Lower lobe of right lung (tissue), 2 donors: ENCODE data around the gene MFRP. TPM values are rescaled to one million over a fixed set of nuclear protein-coding genes. Genes with fewer than 3 reads are reported as not detected.

Source experiments
- ATAC-seq, 2 donors: fragments of 200-7000 bp; cut with Tn5 transposase; one replicate each; pipeline ENCODE4 v1.9.1; 2020 to 2022; ENCODE audit warnings: mild to moderate bottlenecking in 2 of 2, moderate library complexity in 2 of 2
- DNase-seq: peaks from one replicate; pipeline ENCODE4 v3.0.0-alpha.2; 2020
- H3K27ac ChIP-seq: fragments of 200-600 bp; one replicate; pipeline ENCODE4 v1.8.0; 2022
- H3K27me3 ChIP-seq: fragments of 200-600 bp; one replicate; pipeline ENCODE4 v1.8.0; 2022; ENCODE audit warnings: low read depth
- H3K36me3 ChIP-seq: fragments of 200-600 bp; one replicate; pipeline ENCODE4 v1.8.0; 2022; ENCODE audit warnings: mild to moderate bottlenecking
- H3K4me1 ChIP-seq: fragments of 200-600 bp; one replicate; pipeline ENCODE4 v1.8.0; 2022
- H3K4me3 ChIP-seq: fragments of 200-600 bp; one replicate; pipeline ENCODE4 v1.8.0; 2022; ENCODE audit warnings: mild to moderate bottlenecking
- H3K9me3 ChIP-seq: fragments of 200-600 bp; one replicate; pipeline ENCODE4 v1.8.0; 2022
- intact Hi-C: fragments of 100-400 bp; cut with DNase I; formaldehyde crosslinking; loops from one replicate; pipeline ENCODE4 v1.11.0; 2022
- total RNA-seq: library from RNA; stranded (reverse); fragmentation: NEBNext Ultra II Directional; extraction: Animal tissue kit (Norgen Biotek cat#: 25700); gene quantifications from one replicate; pipeline ENCODE4 v1.2.1, GENCODE V29; 2021
- TF ChIP-seq, protein P1 (sequence below): fragments of 200-600 bp; IDR thresholded peaks from one replicate; pipeline ENCODE4 v1.8.0; 2022; ENCODE audit warnings: antibody characterized with exemption, mild to moderate bottlenecking
- donor health status: DM: no; HTN: yes; CAD: no; lungs with severe emphysema.

MFRP gene
- total RNA-seq, 1 donor from 2014 or later = not detected

GRCh38 chr11:119317592-119318239 lies 28.8 kb downstream of the MFRP start:
- H3K9me3 ChIP-seq = no peaks in the 10 kb centered on the region
- intact Hi-C loops = no loop called here
- TF ChIP-seq, protein P1, sequence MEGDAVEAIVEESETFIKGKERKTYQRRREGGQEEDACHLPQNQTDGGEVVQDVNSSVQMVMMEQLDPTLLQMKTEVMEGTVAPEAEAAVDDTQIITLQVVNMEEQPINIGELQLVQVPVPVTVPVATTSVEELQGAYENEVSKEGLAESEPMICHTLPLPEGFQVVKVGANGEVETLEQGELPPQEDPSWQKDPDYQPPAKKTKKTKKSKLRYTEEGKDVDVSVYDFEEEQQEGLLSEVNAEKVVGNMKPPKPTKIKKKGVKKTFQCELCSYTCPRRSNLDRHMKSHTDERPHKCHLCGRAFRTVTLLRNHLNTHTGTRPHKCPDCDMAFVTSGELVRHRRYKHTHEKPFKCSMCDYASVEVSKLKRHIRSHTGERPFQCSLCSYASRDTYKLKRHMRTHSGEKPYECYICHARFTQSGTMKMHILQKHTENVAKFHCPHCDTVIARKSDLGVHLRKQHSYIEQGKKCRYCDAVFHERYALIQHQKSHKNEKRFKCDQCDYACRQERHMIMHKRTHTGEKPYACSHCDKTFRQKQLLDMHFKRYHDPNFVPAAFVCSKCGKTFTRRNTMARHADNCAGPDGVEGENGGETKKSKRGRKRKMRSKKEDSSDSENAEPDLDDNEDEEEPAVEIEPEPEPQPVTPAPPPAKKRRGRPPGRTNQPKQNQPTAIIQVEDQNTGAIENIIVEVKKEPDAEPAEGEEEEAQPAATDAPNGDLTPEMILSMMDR = no peak
- H3K4me1 ChIP-seq = peaks cover 77% of the 10 kb centered on the region
- H3K27ac ChIP-seq = peak overlapping the region; percentile 90
- peaks cover 50% of the 10 kb centered on the region for H3K27me3 ChIP-seq
- peak overlapping the region; percentile 51 for H3K4me3 ChIP-seq
- H3K36me3 ChIP-seq = peaks cover 10% of the 10 kb centered on the region
- DNase-seq = no peak
- no peak for ATAC-seq

GRCh38 chr11:119316729-119317591 lies 29.5 kb downstream of the MFRP start, which contains the start of gene MCAM:
TSS of gene MCAM (minus strand) at chr11:119317130. CDS start at chr11:119317101, 29 bp downstream.
- Histone ChIP-seq H3K9me3 (no peaks in the 10 kb centered on the region), H3K4me1 (peaks cover 69% of the 10 kb centered on the region), H3K27ac (peak within 1 kb of the TSS; percentile 90), H3K4me3 (peak within 1 kb of the TSS; percentile 51), H3K27me3 (peaks cover 50% of the 10 kb centered on the region), H3K36me3 (peaks cover 10% of the 10 kb centered on the region)
- DNase-seq (no peak), ATAC-seq (no peak)
- TF ChIP-seq, protein P1 = no peak
- intact Hi-C loops = no loop called here

DNA sequence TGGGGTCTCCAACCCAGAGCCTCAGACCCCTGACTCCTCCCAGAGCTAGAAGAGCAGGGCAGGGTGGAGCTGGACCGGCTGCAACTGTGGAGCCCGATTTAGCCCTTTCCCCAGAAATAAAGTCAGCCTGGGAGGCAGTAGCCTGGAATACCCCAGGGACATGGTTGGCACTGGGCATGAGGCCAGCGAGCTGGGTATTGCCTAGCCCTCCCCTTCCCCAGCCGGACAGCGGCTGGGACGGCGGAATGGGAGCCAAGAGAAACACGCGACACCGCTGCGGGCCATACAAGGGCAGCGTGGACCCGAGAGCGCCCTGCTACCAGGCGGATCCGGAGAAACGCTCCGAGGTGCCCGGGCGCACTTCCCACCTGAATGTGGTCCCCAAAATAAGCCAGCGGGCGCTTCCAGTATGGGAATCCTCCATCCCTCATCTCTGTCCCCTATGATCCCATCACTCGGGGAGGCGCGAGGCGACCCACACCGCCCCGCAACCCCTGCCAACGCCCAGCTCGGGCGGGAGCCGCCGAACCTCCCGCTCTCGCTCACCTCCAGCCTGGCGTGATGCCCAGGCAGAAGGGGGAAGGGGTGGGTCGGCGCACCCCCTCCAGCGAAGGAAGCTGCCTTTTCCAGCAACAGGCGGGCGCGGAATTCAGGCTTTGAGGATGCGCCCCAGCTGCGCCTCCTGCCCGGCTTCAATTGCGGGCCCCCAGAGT lies 30.3 kb downstream of the MFRP start:
- H3K4me1 ChIP-seq = peaks cover 61% of the 10 kb centered on the region
- peaks cover 50% of the 10 kb centered on the region for H3K27me3 ChIP-seq
- peak overlapping the region; percentile 90 for H3K27ac ChIP-seq
- intact Hi-C loops = no loop called here
- TF ChIP-seq, protein P1 = no peak
- ATAC-seq (peak in 1 of 2 donors; percentile 3), DNase-seq (no peak)
- H3K9me3 ChIP-seq = no peaks in the 10 kb centered on the region
- H3K4me3 ChIP-seq = peak overlapping the region; percentile 51
- H3K36me3 ChIP-seq = peaks cover 10% of the 10 kb centered on the region

DNA sequence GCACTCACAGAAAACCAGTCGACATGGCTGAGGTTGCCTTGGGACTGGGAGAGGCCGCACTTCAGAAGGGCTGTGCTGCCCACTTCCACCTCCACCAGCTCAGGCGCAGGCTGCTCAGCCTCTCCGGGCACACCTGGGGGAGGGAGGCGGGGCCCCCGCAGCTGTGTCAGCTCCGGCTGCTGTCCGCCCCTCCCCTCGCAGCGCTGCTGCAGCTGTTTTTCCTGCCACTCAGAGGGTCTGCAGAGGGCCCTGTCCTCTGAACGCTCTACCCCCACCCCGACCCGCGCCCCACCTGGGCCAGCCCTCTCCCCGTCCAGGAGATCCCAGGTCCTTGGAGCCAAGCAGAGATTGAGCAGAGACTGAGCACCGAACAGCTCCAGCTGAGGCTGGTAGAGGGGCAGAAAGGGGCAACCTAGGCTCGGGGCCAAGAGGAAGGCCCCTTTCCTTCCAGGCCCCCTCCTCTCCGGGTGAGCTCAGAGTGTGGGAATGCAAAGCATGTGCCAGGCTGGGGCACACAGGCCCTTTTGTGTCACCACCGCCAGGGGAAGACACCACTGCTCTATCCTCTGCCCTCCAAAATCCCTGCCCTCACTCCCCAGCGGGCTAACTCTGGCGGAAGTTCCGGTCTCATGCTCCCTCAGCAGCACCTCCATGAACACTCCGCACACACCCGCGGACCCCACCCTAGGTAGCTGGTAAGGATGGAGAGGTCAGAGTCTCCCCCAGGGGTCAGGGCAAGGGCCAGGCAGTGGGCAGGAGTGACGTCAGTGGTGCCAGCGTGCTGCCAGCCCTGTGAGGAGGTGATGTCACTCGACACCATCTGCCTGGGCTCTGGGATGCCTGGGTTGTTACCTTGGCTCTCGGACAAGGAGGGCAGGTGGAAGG lies 31.1 kb downstream of the MFRP start:
- intact Hi-C loops = no loop called here
- peaks cover 18% of the 10 kb centered on the region for H3K36me3 ChIP-seq
- TF ChIP-seq, protein P1 = no peak
- H3K4me1 ChIP-seq = peaks cover 53% of the 10 kb centered on the region
- peak overlapping the region; percentile 90 for H3K27ac ChIP-seq
- H3K9me3 ChIP-seq = no peaks in the 10 kb centered on the region
- DNase-seq (no peak), ATAC-seq (peak; percentile 26 to 41)
- peaks cover 46% of the 10 kb centered on the region for H3K27me3 ChIP-seq
- peak overlapping the region; percentile 51 for H3K4me3 ChIP-seq
